Activated CD4-positive, CD25-positive, alpha-beta regulatory T cell treated with anti-CD3 and anti-CD28 coated beads, Interleukin-2, amount 50 U/mL, for 16 hours (primary cell): ENCODE data around the gene SERPINB1.

Source experiments
- DNase-seq: peaks from one replicate; pipeline ENCODE4 v3.0.0-alpha.2; 2020; ENCODE audit warnings: low read depth, low spot score

Gene SERPINB1

DNA sequence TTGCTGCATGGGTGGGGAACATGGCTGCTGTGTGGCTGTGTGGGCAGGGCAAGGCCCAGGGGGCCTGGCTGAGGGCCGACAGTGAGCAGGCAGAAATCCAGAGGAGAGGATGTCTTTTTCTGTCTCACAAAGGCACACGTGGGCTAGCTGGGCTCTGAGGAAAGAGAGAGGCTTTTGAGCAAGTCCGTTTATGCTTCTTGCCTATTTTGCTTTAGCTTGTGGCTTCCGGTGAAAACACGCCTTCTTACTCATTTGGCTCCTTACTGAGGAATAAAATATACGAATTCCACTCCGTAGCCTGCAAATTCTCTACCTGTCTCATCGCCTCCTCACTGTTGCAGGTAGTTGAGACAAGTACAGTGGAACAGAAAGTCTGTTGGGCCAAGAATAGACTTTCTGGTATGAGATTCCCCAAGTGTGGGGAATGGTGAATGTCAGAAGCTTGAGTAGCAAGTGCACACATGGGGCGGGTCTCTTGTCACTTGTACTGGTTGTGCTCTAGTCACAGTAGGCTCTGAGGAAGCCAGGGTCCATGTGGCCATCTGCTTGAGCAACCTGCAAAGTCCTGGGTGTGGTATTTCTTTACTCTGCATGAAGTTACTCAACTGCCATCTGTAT lies 48.0 kb downstream of the SERPINB1 start:
- DNase-seq: no peak

DNA sequence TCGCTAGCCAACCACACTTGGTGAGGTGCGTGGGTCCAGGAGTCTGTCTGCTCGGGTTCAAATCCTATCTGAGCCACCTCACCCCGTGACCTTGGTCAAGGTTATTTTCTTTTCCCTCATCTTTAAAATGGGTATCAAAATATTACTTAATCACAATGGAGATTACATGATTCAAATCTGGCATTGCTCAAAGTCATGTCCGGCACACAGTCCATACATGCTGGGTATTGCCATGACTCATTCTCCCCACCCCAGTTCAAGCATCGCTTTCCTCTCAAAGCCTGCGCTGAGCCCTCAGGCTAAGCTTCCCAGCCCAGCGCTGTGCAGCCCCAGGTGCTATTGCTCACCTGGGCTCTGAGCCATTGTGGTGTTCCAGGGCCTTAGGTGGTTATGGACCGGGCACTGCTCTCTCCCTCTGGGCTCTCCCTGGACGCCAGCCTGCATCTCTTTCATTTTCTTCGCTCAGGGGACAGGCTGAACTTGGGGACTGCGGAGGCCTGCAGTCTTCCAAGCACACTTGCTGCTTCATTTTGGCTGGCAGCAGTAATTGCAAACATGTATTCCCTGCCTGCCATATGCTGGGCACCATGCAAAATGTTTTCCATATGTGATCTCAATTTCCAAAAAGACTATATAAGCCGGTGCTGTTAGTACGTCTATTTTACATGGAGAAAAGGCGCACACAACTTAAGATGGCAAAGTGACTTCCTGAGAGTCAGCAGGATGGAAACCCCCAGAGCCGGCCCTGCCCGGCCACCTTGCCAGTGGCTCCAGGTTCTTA lies 49.1 kb downstream of the SERPINB1 start:
- DNase-seq: no peak

DNA sequence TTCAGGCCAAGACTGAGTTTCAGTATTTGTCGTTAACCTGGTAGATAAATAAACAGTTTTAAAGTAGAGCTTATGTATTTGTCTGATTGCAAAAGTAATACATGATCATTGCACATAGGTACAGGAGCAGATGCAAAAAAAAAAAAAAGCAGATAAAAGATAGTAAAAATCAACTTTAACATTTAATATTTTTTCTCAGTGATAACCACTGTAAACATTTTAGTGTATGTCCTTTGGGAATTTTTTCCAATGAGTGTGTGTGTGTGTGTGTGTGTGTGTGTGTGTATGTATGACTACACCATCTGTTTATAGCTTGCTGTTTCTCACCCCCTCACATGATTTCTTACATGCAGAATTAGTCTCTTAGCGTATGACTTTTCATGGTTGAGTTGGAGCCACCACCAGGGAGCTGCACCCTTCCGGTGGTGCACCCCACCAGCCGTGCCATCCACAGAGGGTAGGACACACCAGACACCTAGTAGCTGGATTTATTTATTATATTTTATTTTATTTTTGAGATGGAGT lies 50.2 kb downstream of the SERPINB1 start:
- no peak for DNase-seq

DNA sequence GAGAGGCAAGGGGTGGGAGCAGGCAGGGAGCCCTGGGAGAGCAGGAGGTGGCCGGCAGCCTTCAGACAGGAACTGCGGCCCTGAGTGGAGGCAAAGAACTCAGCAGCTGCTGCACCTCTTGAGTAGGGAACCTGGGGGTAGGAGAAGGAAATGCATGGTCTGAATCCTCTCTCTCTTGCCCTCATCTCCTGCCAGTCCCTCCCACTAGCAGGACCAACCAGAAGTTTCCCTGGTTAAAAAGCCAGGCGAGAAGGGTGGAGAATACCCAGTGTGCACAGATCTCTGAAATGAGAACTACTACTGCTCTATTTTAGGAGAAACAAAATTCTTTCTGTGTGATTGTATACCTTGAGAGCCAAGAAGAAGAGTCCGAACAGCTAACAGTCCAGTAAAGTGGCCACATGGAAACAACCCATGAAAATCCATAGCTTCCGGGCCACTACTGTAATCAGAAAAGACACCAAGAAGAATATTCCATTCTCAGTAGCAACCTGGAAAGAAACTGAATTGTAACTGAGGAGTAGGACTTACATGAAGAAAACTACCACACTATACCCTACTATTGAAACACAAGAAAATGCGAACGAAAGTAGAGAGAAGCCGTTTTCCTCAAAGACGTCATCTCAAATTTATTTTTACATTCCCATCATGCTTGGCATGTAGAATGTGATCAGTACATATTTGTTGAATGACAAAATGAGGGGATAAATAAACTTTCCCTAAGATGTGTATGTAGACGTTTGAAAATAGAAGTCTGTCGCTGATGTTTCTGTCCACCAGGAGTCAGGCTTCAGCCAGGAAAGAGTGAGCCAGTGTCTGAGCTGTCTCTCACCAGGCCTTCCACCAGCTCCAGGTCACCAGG lies 50.8 kb downstream of the SERPINB1 start:
- DNase-seq: no peak

DNA sequence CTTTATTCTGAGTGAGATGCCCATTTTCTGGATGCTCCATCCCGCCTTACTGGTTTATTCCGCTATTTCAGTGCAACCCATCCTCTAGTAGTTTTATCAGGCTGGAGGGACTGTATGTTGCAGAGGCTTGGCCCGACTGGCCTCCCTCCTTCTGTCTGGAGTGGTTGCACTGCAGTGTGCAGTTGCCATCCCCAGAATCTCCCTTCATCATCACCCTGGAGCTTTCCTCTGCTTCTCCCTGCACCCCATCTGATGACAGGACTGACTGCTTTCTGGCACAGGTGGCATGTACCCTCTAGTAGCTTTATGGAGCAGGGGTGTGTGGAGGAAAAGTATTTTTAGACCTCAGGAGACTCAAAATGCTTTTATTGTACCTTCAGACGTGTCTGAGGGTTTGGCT lies 55.4 kb downstream of the SERPINB1 start:
- DNase-seq: no peak

DNA sequence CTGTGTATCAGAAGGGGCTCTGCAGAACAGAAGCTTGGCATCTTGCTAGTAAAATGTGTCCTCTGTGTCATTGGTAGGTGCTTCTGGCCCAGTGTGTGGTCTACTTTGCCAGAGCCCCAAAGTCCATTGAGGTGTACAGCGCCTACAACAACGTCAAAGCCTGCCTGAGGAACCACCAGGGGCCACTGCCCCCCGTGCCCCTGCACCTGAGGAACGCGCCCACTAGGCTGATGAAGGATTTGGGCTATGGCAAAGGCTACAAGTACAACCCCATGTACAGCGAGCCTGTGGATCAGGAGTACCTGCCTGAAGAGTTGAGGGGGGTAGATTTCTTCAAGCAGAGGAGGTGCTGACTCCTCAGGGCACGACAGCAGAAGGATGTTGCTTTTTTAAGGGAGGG lies 56.7 kb downstream of the SERPINB1 start:
- no peak for DNase-seq

DNA sequence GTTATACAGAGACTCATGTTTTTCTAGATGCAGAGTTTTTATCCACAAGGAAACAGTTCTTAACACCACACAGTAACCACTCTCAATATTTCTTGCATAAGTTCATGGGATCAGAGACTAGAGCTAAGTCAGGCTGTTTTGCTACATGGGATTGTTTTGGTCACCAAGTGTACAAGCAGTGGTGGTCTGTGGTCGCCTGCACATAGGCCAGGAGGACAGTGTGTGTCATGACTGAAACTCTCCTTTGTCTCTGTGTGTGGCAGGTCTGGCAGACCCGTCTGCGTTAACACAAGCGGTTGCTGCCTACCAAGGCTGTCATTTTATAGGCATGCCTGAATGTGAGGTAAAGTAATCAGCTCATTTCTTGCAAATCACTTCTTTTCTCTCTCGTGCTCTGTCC lies 57.6 kb downstream of the SERPINB1 start:
- DNase-seq: no peak

DNA sequence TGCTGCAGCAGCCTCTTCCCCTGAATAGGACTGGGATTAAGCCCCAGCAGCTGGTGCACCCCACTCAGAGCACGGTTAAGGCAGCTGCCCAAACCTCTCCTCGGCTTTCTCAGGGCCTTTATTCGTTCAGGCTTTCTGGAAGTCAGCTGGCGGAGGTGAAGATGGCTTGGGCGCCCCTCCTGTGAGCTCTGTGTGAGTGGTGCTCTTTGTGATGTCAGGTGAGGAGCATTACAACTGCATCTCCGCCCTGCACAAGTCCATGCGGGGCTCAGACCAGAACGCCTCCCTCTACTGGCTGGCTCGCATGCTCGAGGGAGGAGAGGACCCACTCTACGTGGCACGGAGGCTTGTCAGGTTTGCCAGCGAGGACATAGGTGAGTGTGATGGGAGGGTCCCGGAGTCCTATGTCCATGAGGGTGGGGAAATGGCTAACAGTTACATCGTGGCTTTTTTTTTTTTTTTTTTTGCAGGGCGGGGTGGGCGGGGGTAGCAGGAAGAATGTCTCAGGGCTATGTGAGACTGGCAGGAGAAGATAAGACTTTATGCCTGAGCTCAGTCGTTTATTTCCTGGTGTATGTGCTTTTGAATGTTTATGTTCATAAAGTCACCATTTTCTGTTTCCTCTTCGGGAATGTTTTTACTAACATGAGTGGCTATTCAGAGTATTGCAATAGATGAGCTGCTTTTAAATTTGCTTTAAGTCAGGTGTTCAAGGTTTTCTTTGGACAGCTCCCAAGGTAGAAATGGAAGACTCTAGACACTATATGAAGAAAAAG lies 58.3 kb downstream of the SERPINB1 start:
- DNase-seq: no peak

DNA sequence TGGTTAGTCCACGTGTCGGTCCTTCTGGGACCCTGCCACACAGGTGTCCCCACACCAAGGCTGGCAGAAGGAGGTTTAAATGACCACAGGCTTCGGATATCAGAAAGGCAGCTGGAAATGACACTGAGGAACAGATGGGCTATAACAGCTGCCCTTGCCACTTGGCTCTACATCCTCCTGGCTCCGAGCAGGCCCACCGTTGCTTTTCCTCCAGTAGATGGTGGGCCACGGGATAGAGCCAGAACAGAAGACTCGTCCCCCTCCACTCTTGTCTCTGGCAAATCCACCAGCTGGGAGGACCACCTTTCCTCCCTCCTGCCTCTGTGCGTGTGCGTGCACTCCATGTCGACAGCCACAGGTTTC lies 58.9 kb downstream of the SERPINB1 start:
- no peak for DNase-seq

DNA sequence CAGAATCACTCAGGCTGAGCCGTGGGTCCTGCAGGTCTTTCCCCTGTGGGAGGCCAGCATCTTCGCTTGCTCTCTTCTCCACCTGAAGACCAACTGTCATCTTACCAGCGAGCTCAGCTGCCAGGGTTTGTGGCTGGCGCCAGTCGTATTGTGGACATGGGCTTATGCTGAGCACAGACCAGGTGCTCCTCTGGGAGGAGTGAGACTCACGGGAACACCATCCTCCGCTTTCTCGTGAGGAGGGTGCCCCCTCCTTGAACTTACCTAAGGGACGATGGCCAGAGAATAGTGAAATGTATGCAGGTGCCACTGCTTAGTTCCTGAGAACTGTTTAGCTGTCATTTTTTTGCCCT lies 59.3 kb downstream of the SERPINB1 start:
- DNase-seq: no peak
